ENCODE results near the gene UBE2I.

Gene UBE2I

DNA sequence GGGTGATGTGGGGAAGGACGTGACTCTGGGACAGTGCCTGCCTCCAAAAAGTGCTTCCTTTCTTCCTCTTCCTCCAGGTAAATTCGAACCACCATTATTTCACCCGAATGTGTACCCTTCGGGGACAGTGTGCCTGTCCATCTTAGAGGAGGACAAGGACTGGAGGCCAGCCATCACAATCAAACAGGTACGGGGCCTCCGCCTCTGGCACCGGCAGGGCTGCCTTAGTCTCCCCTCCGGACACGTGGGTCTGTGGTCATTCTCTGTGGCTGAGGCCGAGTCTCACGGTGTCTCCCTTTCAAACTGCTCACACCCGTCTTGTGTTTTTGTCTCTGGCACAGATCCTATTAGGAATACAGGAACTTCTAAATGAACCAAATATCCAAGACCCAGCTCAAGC, 10.7 kb downstream of the UBE2I start:
- Histone ChIP-seq H3K36me3 (peaks cover 94% of the 10 kb centered on the region), H3K4me3 (ENCODE audit: low read depth, low read length) (no peak overlapping the region), H3K9me3 (ENCODE audit: severe bottlenecking) (no peaks in the 10 kb centered on the region), H3K27ac (no peak overlapping the region), H3K27me3 (ENCODE audit: insufficient read depth, low read depth, severe bottlenecking) (no peaks in the 10 kb centered on the region)
- DNase-seq: no peak
- TF ChIP-seq, protein P1, sequence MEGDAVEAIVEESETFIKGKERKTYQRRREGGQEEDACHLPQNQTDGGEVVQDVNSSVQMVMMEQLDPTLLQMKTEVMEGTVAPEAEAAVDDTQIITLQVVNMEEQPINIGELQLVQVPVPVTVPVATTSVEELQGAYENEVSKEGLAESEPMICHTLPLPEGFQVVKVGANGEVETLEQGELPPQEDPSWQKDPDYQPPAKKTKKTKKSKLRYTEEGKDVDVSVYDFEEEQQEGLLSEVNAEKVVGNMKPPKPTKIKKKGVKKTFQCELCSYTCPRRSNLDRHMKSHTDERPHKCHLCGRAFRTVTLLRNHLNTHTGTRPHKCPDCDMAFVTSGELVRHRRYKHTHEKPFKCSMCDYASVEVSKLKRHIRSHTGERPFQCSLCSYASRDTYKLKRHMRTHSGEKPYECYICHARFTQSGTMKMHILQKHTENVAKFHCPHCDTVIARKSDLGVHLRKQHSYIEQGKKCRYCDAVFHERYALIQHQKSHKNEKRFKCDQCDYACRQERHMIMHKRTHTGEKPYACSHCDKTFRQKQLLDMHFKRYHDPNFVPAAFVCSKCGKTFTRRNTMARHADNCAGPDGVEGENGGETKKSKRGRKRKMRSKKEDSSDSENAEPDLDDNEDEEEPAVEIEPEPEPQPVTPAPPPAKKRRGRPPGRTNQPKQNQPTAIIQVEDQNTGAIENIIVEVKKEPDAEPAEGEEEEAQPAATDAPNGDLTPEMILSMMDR (IDR thresholded peaks at IDR 0.05; ENCODE audit: low read depth, low read length): no peak

DNA sequence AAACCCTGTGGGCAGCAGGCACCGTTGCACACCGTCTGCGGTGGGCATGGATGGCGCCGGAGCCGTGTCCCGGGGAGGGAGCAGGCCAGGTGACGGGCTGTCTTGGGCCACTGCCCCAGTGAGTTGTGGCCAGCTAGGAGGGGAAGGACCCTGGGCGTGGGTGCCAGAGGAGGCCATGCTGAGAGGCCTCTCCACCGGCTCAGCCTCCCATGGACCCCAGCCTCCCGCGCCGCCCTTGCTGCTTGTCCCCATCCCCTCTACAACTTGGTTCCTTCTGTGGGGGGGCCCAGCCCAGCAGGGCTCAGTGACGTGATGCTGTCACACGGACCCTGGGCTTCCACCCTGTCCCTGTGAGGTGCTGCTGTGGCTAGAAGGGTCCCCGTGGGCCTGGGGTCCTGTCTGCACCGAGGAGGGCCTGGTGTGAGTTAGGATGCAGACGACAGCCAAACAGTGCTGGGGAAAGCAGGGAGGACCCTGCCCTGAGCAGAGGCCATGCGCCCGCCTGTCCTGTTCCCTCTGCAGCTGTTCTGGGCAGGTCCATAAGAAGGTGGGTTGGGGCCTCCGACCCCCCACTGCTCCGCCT, 11.3 kb downstream of the UBE2I start:
- no peak overlapping the region for H3K4me3 ChIP-seq (ENCODE audit: low read depth, low read length)
- peaks cover 92% of the 10 kb centered on the region for H3K36me3 ChIP-seq
- no peak for DNase-seq
- H3K9me3 ChIP-seq (ENCODE audit: severe bottlenecking): no peaks in the 10 kb centered on the region
- TF ChIP-seq, protein P1 (IDR thresholded peaks at IDR 0.05; ENCODE audit: low read depth, low read length): no peak
- H3K27me3 ChIP-seq (ENCODE audit: insufficient read depth, low read depth, severe bottlenecking): no peaks in the 10 kb centered on the region
- H3K27ac ChIP-seq: no peak overlapping the region

DNA sequence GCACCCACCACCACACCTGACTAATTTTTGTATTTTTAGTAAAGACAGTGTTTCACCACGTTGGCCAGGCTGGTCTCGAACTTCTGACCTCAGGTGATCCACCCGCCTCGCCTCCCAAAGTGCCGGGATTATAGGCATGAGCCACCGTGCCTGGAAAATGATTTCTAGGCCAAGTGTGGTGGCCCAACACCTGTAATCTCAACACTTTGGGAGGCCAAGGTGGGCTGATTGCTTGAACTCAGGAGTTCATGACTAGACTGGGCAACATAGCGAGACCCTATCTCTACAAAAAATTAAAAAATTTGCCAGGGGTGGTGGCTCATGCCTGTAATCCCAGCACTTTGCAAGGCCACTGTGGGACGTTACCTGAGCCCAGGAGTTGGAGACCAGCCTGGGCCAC, 13.0 kb downstream of the UBE2I start:
- Histone ChIP-seq H3K27ac (no peak overlapping the region), H3K27me3 (ENCODE audit: insufficient read depth, low read depth, severe bottlenecking) (no peaks in the 10 kb centered on the region), H3K9me3 (ENCODE audit: severe bottlenecking) (no peaks in the 10 kb centered on the region), H3K36me3 (peaks cover 76% of the 10 kb centered on the region), H3K4me3 (ENCODE audit: low read depth, low read length) (no peak overlapping the region)
- DNase-seq: no peak
- TF ChIP-seq, protein P1 (IDR thresholded peaks at IDR 0.05; ENCODE audit: low read depth, low read length): no peak

DNA sequence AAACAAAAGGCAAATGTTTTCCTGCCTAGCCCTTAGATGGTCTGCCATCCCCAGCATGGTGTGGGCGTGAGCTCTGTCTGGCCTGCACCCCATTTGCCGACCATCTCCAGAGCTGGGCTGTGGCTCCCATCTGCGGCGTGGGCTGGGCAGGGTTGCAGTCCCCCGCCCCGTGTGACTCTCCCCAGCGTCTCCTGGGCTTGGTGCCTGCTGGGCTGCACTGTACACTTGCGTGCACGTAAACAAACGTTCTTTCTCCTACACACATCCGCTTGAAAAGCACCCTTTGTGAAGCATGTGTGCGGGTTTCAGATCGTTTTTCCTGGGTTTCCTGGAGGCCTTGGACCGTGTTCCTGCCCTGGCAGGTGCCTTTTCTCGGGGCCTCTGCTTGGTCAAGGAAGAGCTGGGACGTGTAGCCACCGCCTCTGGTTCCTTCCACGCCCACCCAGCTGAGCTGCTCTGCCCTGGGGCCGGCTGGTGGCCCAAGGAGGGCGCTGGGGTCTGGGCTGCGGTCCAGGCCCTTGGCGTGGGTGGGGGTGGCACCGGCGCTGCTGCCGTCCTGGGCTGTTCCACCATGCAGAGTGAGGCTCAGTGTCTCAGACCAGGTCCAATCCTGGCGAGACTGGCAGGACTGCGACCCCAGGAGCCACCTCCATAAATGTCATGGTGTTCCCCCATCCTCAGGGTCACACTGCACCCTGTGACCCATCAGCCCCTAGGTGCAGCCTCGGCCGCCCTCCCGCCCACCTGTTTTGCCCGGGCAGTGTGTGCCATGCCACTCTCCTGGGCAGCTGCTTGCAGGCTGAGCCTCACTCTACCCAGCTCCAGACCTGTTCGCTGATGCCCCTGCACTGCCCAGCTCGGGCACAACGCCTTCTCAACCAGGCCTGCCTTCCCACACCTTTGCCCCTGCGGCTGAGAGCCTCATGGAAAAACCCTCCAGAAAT, 14.1 kb downstream of the UBE2I start:
- H3K27ac ChIP-seq: no peak overlapping the region
- peaks cover 64% of the 10 kb centered on the region for H3K36me3 ChIP-seq
- no peak for DNase-seq
- TF ChIP-seq, protein P1 (IDR thresholded peaks at IDR 0.05; ENCODE audit: low read depth, low read length): no peak
- no peaks in the 10 kb centered on the region for H3K27me3 ChIP-seq (ENCODE audit: insufficient read depth, low read depth, severe bottlenecking)
- no peak overlapping the region for H3K4me3 ChIP-seq (ENCODE audit: low read depth, low read length)
- H3K9me3 ChIP-seq (ENCODE audit: severe bottlenecking): no peaks in the 10 kb centered on the region

DNA sequence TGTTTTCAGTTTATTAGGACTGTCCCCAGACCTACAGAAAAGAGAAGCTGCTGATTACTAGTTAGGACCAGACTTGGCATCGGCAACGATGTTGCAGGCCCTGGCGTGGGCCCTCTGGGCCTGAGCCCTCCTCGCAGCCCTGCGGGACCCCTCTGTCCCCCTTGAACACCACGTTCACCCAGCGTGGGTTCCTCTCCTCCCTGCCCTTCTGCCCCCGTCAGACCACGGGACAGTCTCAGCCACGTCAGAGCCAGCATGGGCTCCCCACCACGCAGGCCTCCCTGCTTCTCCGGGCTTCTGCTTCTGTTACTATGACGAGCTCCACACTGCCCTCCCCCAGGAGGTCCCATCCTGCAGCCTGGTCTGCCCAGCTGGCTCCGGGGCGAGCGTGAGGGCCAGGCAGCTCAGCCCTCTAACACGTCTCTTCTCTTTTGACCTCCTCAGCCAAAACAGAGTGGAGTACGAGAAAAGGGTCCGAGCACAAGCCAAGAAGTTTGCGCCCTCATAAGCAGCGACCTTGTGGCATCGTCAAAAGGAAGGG, 14.9 kb downstream of the UBE2I start:
- Histone ChIP-seq H3K27me3 (ENCODE audit: insufficient read depth, low read depth, severe bottlenecking) (no peaks in the 10 kb centered on the region), H3K4me3 (ENCODE audit: low read depth, low read length) (no peak overlapping the region), H3K9me3 (ENCODE audit: severe bottlenecking) (no peaks in the 10 kb centered on the region), H3K27ac (no peak overlapping the region), H3K36me3 (peaks cover 56% of the 10 kb centered on the region)
- no peak for DNase-seq
- TF ChIP-seq, protein P1 (IDR thresholded peaks at IDR 0.05; ENCODE audit: low read depth, low read length): no peak
